ENCODE results near the gene RAB31. TPM values are rescaled to one million over a fixed set of nuclear protein-coding genes. Genes with fewer than 3 reads are reported as not detected.

Gene RAB31
- total and polyA plus RNA-seq, 5 donors: 9.1 to 42.3 (median 24.3) TPM

Other genes starting within 250 kb of the RAB31 start
- gene RALBP1, start 232.8 kb upstream of the RAB31 start, total RNA-seq: 10 to 100 TPM; 44.9 to 57.5 (median 48.6) TPM
- gene RALBP1, start 232.8 kb upstream of the RAB31 start, polyA plus RNA-seq: 32.4 TPM
- gene PPP4R1, start 93.7 kb upstream of the RAB31 start, total RNA-seq: 10 to 100 TPM; 56.9 to 95.8 (median 65.3) TPM
- gene PPP4R1, start 93.7 kb upstream of the RAB31 start, polyA plus RNA-seq: 18.8 TPM
- under 1 TPM in 2 of 4 donors, not detected in 2; 0.23 to 0.42 TPM for gene TXNDC2, start 177.7 kb downstream of the RAB31 start, total RNA-seq
- not detected for gene TXNDC2, start 177.7 kb downstream of the RAB31 start, polyA plus RNA-seq
- gene VAPA, start 205.7 kb downstream of the RAB31 start, total RNA-seq: 100 to 1,000 TPM; 172 to 206 (median 204) TPM
- gene VAPA, start 205.7 kb downstream of the RAB31 start, polyA plus RNA-seq: 199 TPM

Measured in right cardiac atrium (tissue), 5 donors.